GM23338 (cell line): ENCODE measurements around the gene DNAL1. TPM values are rescaled to one million over a fixed set of nuclear protein-coding genes. Genes with fewer than 3 reads are reported as not detected.

ENCODE experiments used
- ATAC-seq: fragments of 200-7000 bp; cut with Tn5 transposase; 3 replicates; pipeline ENCODE4 v1.9.1; 2020
- DNase-seq: peaks from one replicate; pipeline ENCODE4 v3.0.0-alpha.2; 2015; ENCODE audit warnings: low spot score
- H2AFZ ChIP-seq: fragments of 200-600 bp; sonication (generic); 2 replicates; pipeline ENCODE4 v1.8.0; 2016; ENCODE audit warnings: antibody characterized with exemption, mild to moderate bottlenecking, moderate library complexity
- H3F3A ChIP-seq: fragments of 200-600 bp; sonication (generic); replicated peaks from 2 replicates; pipeline ENCODE4 v1.8.0; 2017; ENCODE audit warnings: antibody characterized with exemption, mixed run types, low read depth
- H3K27ac ChIP-seq: fragments of 200-600 bp; sonication (generic); 2 replicates; pipeline ENCODE4 v1.6.1; 2016; ENCODE audit warnings: low read depth
- H3K27me3 ChIP-seq: fragments of 200-600 bp; sonication (generic); 2 replicates; pipeline ENCODE4 v1.8.0; 2016; ENCODE audit warnings: mild to moderate bottlenecking, mixed run types, moderate library complexity; ENCODE audit not compliant: insufficient read depth
- H3K36me3 ChIP-seq: fragments of 200-600 bp; sonication (generic); 2 replicates; pipeline ENCODE4 v1.8.0; 2016; ENCODE audit warnings: mild to moderate bottlenecking; ENCODE audit not compliant: insufficient read depth
- H3K4me1 ChIP-seq: fragments of 200-600 bp; sonication (generic); 2 replicates; pipeline ENCODE4 v1.8.0; 2016; ENCODE audit warnings: mild to moderate bottlenecking, moderate library complexity; ENCODE audit not compliant: insufficient read depth
- H3K4me2 ChIP-seq: fragments of 200-600 bp; sonication (generic); 2 replicates; pipeline ENCODE4 v1.7.1; 2017; ENCODE audit warnings: mixed run types
- H3K4me3 ChIP-seq: fragments of 200-600 bp; sonication (generic); 2 replicates; pipeline ENCODE4 v1.6.1; 2016; ENCODE audit warnings: mixed run types
- H3K79me2 ChIP-seq: fragments of 200-600 bp; sonication (generic); replicated peaks from 2 replicates; pipeline ENCODE4 v1.8.0; 2017; ENCODE audit warnings: mild to moderate bottlenecking; ENCODE audit not compliant: insufficient read depth
- H3K9me2 ChIP-seq: fragments of 200-600 bp; sonication (generic); 2 replicates; pipeline ENCODE4 v1.8.0; 2017; ENCODE audit not compliant: insufficient read depth
- H4K20me1 ChIP-seq: fragments of 200-600 bp; sonication (generic); replicated peaks from 2 replicates; pipeline ENCODE4 v1.8.0; 2017; ENCODE audit warnings: mild to moderate bottlenecking; ENCODE audit not compliant: insufficient read depth
- H3K27ac Mint-ChIP-seq: 2 replicates; pipeline ENCODE4 v1.8.0; 2020; ENCODE audit warnings: inconsistent platforms, mild to moderate bottlenecking, moderate library complexity, mixed read lengths
- H3K27me3 Mint-ChIP-seq: 3 replicates; pipeline ENCODE4 v1.8.0; 2022; ENCODE audit warnings: low read depth, mild to moderate bottlenecking, moderate library complexity, mixed read lengths, inconsistent platforms; ENCODE audit not compliant: insufficient read depth, poor library complexity
- H3K36me3 Mint-ChIP-seq: 3 replicates; pipeline ENCODE4 v1.8.0; 2021; ENCODE audit warnings: low read depth, mild to moderate bottlenecking, inconsistent platforms, moderate library complexity, mixed read lengths
- H3K4me1 Mint-ChIP-seq: 3 replicates; pipeline ENCODE4 v1.8.0; 2020; ENCODE audit warnings: mild to moderate bottlenecking, inconsistent platforms, mixed read lengths
- H3K4me3 Mint-ChIP-seq: 3 replicates; pipeline ENCODE4 v1.8.0; 2021; ENCODE audit warnings: moderate library complexity, mild to moderate bottlenecking, inconsistent platforms, mixed read lengths
- H3K9me3 Mint-ChIP-seq: 3 replicates; pipeline ENCODE4 v1.8.0; 2020; ENCODE audit warnings: moderate library complexity, mild to moderate bottlenecking, inconsistent platforms, mixed read lengths
- CREB1 ChIP-seq: fragments of 250-450 bp; sonication (Bioruptor Pico); IDR thresholded peaks from 2 replicates; pipeline ENCODE4 v1.5.0; 2020; ENCODE audit warnings: low read depth, mild to moderate bottlenecking, moderate library complexity
- CTCF ChIP-seq, 2 experiments: fragments of 200-600 bp in 1 of 2; sonication (generic) in 1 of 2; conservative IDR thresholded peaks; 2 replicates each; pipeline versions ENCODE4 v1.5.1 to v1.6.1; 2016 to 2017; ENCODE audit warnings: antibody characterized with exemption in 2 of 2, low read depth in 2 of 2, mild to moderate bottlenecking in 2 of 2, moderate library complexity in 1 of 2
- ETS1 ChIP-seq: IDR thresholded peaks from 2 replicates; pipeline ENCODE4 v1.6.1; 2016; ENCODE audit warnings: antibody characterized with exemption
- EZH2 ChIP-seq: fragments of 200-600 bp; sonication (generic); IDR thresholded peaks from one replicate; pipeline ENCODE4 v1.8.0; 2017; ENCODE audit warnings: antibody characterized with exemption, mild to moderate bottlenecking, low read depth; ENCODE audit not compliant: unreplicated experiment
- EZH2phosphoT487 ChIP-seq: fragments of 200-600 bp; sonication (generic); IDR thresholded peaks from one replicate; pipeline ENCODE4 v1.8.1; 2018; ENCODE audit warnings: antibody characterized with exemption; ENCODE audit not compliant: unreplicated experiment
- NANOG ChIP-seq: IDR thresholded peaks from 2 replicates; pipeline ENCODE4 v1.6.1; 2016; ENCODE audit warnings: antibody characterized with exemption, borderline replicate concordance
- POLR2AphosphoS5 ChIP-seq: IDR thresholded peaks from 2 replicates; pipeline ENCODE4 v1.6.1; 2016; ENCODE audit warnings: antibody characterized with exemption, low read depth
- REST ChIP-seq: IDR thresholded peaks from one replicate; pipeline ENCODE4 v1.6.1; 2018; ENCODE audit warnings: antibody characterized with exemption; ENCODE audit not compliant: unreplicated experiment
- STAT1 ChIP-seq: IDR thresholded peaks from one replicate; pipeline ENCODE4 v1.6.1; 2016; ENCODE audit warnings: antibody characterized with exemption; ENCODE audit not compliant: unreplicated experiment
- ZNF114 ChIP-seq: fragments of 250-450 bp; sonication (Bioruptor Pico); IDR thresholded peaks from 2 replicates; pipeline ENCODE4 v1.5.0; 2020; ENCODE audit warnings: mild to moderate bottlenecking, moderate library complexity
- ZNF331 ChIP-seq: fragments of 250-450 bp; sonication (Bioruptor Pico); IDR thresholded peaks from 2 replicates; pipeline ENCODE4 v1.5.0; 2020; ENCODE audit warnings: low read depth, mild to moderate bottlenecking, moderate library complexity
- ZNF462 ChIP-seq: fragments of 250-450 bp; sonication (Bioruptor Pico); IDR thresholded peaks from 2 replicates; pipeline ENCODE4 v1.5.0; 2020; ENCODE audit warnings: mild to moderate bottlenecking, moderate library complexity
- polyA plus RNA-seq: library from polyadenylated mRNA; unstranded; fragments of >200 nt; fragmentation: Nextera tagmentation; extraction: Ambion mirVana; gene quantifications from 2 replicates; pipeline ENCODE4 v1.2.1, GENCODE V29; 2016
- total RNA-seq: library from RNA; depleted of rRNA; stranded (reverse); fragments of >200 nt; shearing (Covaris generic); gene quantifications from 2 replicates; pipeline ENCODE4 v1.2.3, GENCODE V29; 2014

Gene DNAL1
- total and polyA plus RNA-seq, 2 experiments from 2014 or later: 7.6 to 29.3 TPM

- Mint-ChIP-seq H3K27ac (no peak overlapping the region), H3K27me3 (no peaks in the 10 kb centered on the region), H3K36me3 (peaks cover 19% of the 10 kb centered on the region; the same call in 2 of the 3 replicates), H3K9me3 (peaks cover 34% of the 10 kb centered on the region), H3K4me3 (no peak overlapping the region), H3K4me1 (no peaks in the 10 kb centered on the region; the same call in 2 of the 3 replicates)
- no peaks in the 10 kb centered on the region; the same call in 1 of the 2 replicates for H3K27me3 ChIP-seq
- 0 out of 2 replicates have a peak, but pooled peaks cover 6% of the 10 kb centered on the region for H3K9me2 ChIP-seq
- no peak overlapping the region for H3K4me3 ChIP-seq
- no peak for DNase-seq
- no peak for TF ChIP-seq ZNF331
- no peak for TF ChIP-seq EZH2phosphoT487
- no peak for TF ChIP-seq CTCF (conservative IDR thresholded peaks at IDR 0.05; ENCODE audit: low read depth in 2 of 2)
- no peak for TF ChIP-seq CREB1 (CRISPR knock-in tag)
- TF ChIP-seq STAT1: no peak
- no peak for TF ChIP-seq NANOG
- TF ChIP-seq ZNF462: no peak
- TF ChIP-seq ETS1: no peak
- TF ChIP-seq POLR2AphosphoS5: no peak
- no peak for TF ChIP-seq EZH2
- TF ChIP-seq ZNF114 (CRISPR knock-in tag): no peak
- TF ChIP-seq REST: no peak
- H4K20me1 ChIP-seq: no peaks in the 10 kb centered on the region
- no peaks in the 10 kb centered on the region for H3K4me1 ChIP-seq
- no peaks in the 10 kb centered on the region for H3K36me3 ChIP-seq
- no peak overlapping the region for H2AFZ ChIP-seq
- ATAC-seq: no peak
- H3F3A ChIP-seq: no peaks in the 10 kb centered on the region
- no peak overlapping the region for H3K27ac ChIP-seq
- H3K4me2 ChIP-seq: no peak overlapping the region
- H3K79me2 ChIP-seq: no peaks in the 10 kb centered on the region
Observed at GRCh38 chr14:73607241-73607640, 37.5 kb upstream of the DNAL1 start.
